Measurements from ENCODE around the gene COL5A3.

DNA sequence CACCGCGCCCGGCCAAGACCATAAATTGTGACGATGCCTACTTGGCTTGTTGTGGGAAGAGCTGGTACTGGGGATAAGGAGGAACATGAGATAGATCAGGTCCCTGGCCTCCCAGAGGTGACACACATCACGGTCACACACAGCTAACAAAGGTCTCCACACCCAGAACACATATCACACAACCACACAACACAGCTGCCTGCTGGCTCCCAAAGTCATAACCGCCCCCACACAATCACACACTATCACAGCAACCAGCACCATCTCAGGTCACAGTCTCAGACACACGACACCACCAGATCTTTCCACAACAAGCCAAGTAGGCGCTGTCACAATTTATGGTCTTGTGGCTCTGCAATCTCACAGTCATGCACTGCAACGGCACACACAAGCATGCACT, 5.7 kb downstream of the COL5A3 start:
- TF ChIP-seq, protein P1, sequence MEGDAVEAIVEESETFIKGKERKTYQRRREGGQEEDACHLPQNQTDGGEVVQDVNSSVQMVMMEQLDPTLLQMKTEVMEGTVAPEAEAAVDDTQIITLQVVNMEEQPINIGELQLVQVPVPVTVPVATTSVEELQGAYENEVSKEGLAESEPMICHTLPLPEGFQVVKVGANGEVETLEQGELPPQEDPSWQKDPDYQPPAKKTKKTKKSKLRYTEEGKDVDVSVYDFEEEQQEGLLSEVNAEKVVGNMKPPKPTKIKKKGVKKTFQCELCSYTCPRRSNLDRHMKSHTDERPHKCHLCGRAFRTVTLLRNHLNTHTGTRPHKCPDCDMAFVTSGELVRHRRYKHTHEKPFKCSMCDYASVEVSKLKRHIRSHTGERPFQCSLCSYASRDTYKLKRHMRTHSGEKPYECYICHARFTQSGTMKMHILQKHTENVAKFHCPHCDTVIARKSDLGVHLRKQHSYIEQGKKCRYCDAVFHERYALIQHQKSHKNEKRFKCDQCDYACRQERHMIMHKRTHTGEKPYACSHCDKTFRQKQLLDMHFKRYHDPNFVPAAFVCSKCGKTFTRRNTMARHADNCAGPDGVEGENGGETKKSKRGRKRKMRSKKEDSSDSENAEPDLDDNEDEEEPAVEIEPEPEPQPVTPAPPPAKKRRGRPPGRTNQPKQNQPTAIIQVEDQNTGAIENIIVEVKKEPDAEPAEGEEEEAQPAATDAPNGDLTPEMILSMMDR (IDR thresholded peaks at IDR 0.05): no peak
- TF ChIP-seq POLR2A (IDR thresholded peaks at IDR 0.05): no peak

Measured in esophagus squamous epithelium (tissue), 4 donors.